ENCODE data around the gene WDR45B.

The WDR45B gene

DNA sequence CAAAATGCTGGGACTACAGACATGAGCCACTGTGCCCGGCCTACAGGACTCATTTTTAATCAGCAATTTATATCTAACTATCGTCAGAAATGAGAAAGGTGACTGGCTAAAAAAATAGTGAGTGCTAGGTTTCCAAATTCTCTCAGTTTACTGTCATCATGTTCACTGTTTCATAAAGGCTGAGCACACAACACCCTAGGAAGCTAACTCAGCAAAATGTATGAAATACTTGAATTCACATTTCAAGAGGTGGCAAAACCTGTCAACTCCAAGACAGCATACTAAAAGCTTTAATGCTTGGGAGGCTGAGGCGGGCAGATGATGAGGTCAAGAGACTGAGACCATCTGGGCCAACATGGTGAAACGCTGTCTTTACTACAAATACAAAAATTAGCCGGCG is 16.7 kb downstream of the WDR45B start:
- H3K79me2 ChIP-seq (ENCODE audit: insufficient read depth, low read depth) = peaks cover 25% of the 10 kb centered on the region; the same call in 1 of the 2 replicates
- H3K27me3 ChIP-seq (ENCODE audit: insufficient read depth, low read depth) = no peaks in the 10 kb centered on the region

DNA sequence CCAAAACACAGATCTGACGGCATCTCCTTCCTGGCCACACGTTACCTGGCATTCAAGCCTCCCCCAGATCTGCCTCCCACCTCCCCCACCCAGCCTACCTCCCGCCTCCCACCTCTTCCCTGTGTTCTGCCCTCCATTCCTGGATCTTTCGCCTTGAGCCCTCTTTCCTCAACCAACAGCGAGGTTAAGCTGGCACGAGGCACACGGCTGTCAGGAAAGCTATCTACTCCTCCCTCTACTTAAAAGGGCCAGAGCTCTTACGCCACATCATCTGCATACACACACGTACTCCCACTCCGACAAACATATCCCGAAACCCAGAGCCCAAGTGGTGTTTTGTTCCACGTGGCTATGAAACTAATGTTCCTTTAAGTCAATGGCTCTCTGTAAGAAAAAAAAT is 18.0 kb downstream of the WDR45B start:
- Histone ChIP-seq H3K4me3 (IDR thresholded peaks at IDR 0.05; ENCODE audit: insufficient read depth, low read depth, low read length) (no peak overlapping the region), H4K20me1 (ENCODE audit: insufficient read depth) (no peaks in the 10 kb centered on the region; the same call in 1 of the 2 replicates), H3K36me3 (ENCODE audit: insufficient read depth) (peaks cover 4% of the 10 kb centered on the region; the same call in 1 of the 2 replicates), H3K79me2 (ENCODE audit: insufficient read depth, low read depth) (peaks cover 25% of the 10 kb centered on the region; the same call in 1 of the 2 replicates), H3K9ac (no peak overlapping the region), H3K4me2 (no peak overlapping the region), H3K27me3 (ENCODE audit: insufficient read depth, low read depth) (no peaks in the 10 kb centered on the region), H3K4me1 (ENCODE audit: low read depth, poor library complexity, severe bottlenecking) (no peaks in the 10 kb centered on the region), H2AFZ (ENCODE audit: low read depth) (no peak overlapping the region), H3K27ac (no peak overlapping the region)
- TF ChIP-seq, protein P1, sequence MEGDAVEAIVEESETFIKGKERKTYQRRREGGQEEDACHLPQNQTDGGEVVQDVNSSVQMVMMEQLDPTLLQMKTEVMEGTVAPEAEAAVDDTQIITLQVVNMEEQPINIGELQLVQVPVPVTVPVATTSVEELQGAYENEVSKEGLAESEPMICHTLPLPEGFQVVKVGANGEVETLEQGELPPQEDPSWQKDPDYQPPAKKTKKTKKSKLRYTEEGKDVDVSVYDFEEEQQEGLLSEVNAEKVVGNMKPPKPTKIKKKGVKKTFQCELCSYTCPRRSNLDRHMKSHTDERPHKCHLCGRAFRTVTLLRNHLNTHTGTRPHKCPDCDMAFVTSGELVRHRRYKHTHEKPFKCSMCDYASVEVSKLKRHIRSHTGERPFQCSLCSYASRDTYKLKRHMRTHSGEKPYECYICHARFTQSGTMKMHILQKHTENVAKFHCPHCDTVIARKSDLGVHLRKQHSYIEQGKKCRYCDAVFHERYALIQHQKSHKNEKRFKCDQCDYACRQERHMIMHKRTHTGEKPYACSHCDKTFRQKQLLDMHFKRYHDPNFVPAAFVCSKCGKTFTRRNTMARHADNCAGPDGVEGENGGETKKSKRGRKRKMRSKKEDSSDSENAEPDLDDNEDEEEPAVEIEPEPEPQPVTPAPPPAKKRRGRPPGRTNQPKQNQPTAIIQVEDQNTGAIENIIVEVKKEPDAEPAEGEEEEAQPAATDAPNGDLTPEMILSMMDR (conservative IDR thresholded peaks at IDR 0.05; ENCODE audit: low read depth, low read length) = no peak

More for the DNA sequence above, 16.7 kb downstream of the WDR45B start:
- no peaks in the 10 kb centered on the region; the same call in 1 of the 2 replicates for H4K20me1 ChIP-seq (ENCODE audit: insufficient read depth)
- H3K36me3 ChIP-seq (ENCODE audit: insufficient read depth) = peaks cover 6% of the 10 kb centered on the region; the same call in 1 of the 2 replicates
- no peak overlapping the region for H2AFZ ChIP-seq (ENCODE audit: low read depth)
- no peak overlapping the region for H3K4me2 ChIP-seq
- no peak overlapping the region for H3K4me3 ChIP-seq (IDR thresholded peaks at IDR 0.05; ENCODE audit: insufficient read depth, low read depth, low read length)
- no peaks in the 10 kb centered on the region for H3K4me1 ChIP-seq (ENCODE audit: low read depth, poor library complexity, severe bottlenecking)
- TF ChIP-seq, protein P1 (conservative IDR thresholded peaks at IDR 0.05; ENCODE audit: low read depth, low read length) = no peak
- no peak overlapping the region for H3K9ac ChIP-seq
- no peak overlapping the region for H3K27ac ChIP-seq

DNA sequence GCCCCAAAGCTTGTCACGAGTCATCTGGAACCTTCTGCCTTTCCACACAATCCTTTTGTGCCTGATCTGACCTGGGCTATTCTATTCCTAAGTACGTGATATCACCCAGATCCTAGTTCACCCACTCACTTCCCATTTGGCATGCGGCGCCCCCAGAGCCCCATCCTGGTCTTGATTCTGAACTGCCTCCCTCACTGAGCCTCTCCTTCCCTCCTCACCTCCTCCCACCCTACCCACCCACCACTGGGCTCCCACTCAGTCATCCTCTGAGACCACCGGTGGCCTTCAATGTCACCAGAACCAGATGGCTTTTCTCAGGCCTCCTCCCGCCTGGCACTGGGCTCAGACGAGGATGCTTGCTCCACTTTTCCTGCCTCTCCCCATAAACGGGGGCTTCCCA is 18.5 kb downstream of the WDR45B start:
- Histone ChIP-seq H2AFZ (ENCODE audit: low read depth) (no peak overlapping the region), H3K4me2 (no peak overlapping the region), H3K4me3 (IDR thresholded peaks at IDR 0.05; ENCODE audit: insufficient read depth, low read depth, low read length) (no peak overlapping the region), H3K36me3 (ENCODE audit: insufficient read depth) (peaks cover 5% of the 10 kb centered on the region; the same call in 1 of the 2 replicates), H3K27me3 (ENCODE audit: insufficient read depth, low read depth) (no peaks in the 10 kb centered on the region), H4K20me1 (ENCODE audit: insufficient read depth) (no peaks in the 10 kb centered on the region; the same call in 1 of the 2 replicates), H3K27ac (no peak overlapping the region), H3K9ac (no peak overlapping the region), H3K79me2 (ENCODE audit: insufficient read depth, low read depth) (peaks cover 25% of the 10 kb centered on the region; the same call in 1 of the 2 replicates), H3K4me1 (ENCODE audit: low read depth, poor library complexity, severe bottlenecking) (no peaks in the 10 kb centered on the region)
- TF ChIP-seq, protein P1 (conservative IDR thresholded peaks at IDR 0.05; ENCODE audit: low read depth, low read length) = no peak

DNA sequence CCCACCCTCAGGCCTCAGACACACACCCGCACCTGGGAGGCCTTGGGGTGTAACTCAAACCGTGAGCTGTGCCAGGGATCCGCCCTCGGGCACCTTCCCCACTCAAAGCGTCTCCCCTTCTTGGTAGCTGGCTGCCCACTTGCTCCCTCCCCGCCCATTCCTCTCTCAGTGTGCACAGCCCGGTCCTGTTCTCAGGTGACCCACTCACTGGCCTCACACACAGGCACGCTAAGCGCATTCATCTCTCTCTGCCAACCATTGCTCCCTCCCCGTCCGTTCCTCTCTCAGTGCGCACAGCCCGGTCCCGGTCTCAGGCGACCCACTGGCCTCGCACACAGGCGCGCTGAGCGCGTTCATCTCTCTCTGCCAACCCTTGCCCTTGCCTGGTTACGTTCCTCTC is 20.8 kb downstream of the WDR45B start:
- Histone ChIP-seq H4K20me1 (ENCODE audit: insufficient read depth) (no peaks in the 10 kb centered on the region; the same call in 1 of the 2 replicates), H3K4me1 (ENCODE audit: low read depth, poor library complexity, severe bottlenecking) (no peaks in the 10 kb centered on the region), H3K4me2 (no peak overlapping the region), H3K4me3 (IDR thresholded peaks at IDR 0.05; ENCODE audit: insufficient read depth, low read depth, low read length) (no peak overlapping the region), H3K27ac (no peak overlapping the region), H3K27me3 (ENCODE audit: insufficient read depth, low read depth) (no peaks in the 10 kb centered on the region), H3K36me3 (ENCODE audit: insufficient read depth) (peaks cover 6% of the 10 kb centered on the region; the same call in 1 of the 2 replicates), H2AFZ (ENCODE audit: low read depth) (no peak overlapping the region), H3K9ac (no peak overlapping the region), H3K79me2 (ENCODE audit: insufficient read depth, low read depth) (peaks cover 10% of the 10 kb centered on the region; the same call in 1 of the 2 replicates)
- TF ChIP-seq, protein P1 (conservative IDR thresholded peaks at IDR 0.05; ENCODE audit: low read depth, low read length) = no peak
